ENCODE measurements around the gene ARHGEF2. TPM values are rescaled to one million over a fixed set of nuclear protein-coding genes. Genes with fewer than 3 reads are reported as not detected.

The ARHGEF2 gene
- total RNA-seq, 4 donors from 2014 or later: 13.7 to 42.1 (median 20.6) TPM

- peaks cover 42% of the 10 kb centered on the region for H3K4me1 ChIP-seq
- peak in 1 of 2 donors; percentile 53 for DNase-seq (ENCODE audit: low spot score in 2 of 2)
- peak within 1 kb of the TSS; percentile 39 for H3K27ac ChIP-seq
- H3K4me3 ChIP-seq: no peak within 1 kb of the TSS
- no peaks in the 10 kb centered on the region for H3K27me3 ChIP-seq
- TF ChIP-seq CTCF (IDR thresholded peaks at IDR 0.05): no peak
- TF ChIP-seq POLR2AphosphoS5 (IDR thresholded peaks at IDR 0.05): no peak
- TF ChIP-seq POLR2A (IDR thresholded peaks at IDR 0.05): no peak
- no peak for TF ChIP-seq EP300 (IDR thresholded peaks at IDR 0.05)
- WGBS: 51% methylated on average over 11 of the region's 11 CpGs
- no peaks in the 10 kb centered on the region for H3K9me3 ChIP-seq
- no peaks in the 10 kb centered on the region for H3K36me3 ChIP-seq
Observed at GRCh38 chr1:155940993-155941844, 37.1 kb downstream of the ARHGEF2 start, which contains the start of gene RXFP4. TSS of gene RXFP4 (plus strand) at chr1:155941638. CDS start at chr1:155941710, 72 bp downstream.

GRCh38 chr1:155940482-155940992, 37.8 kb downstream of the ARHGEF2 start:
- H3K4me1 ChIP-seq: peaks cover 42% of the 10 kb centered on the region
- H3K27me3 ChIP-seq: no peaks in the 10 kb centered on the region
- TF ChIP-seq POLR2A (IDR thresholded peaks at IDR 0.05) (no peak), EP300 (IDR thresholded peaks at IDR 0.05) (no peak), POLR2AphosphoS5 (IDR thresholded peaks at IDR 0.05) (no peak), CTCF (IDR thresholded peaks at IDR 0.05) (no peak)
- DNase-seq (ENCODE audit: low spot score in 2 of 2): no peak
- H3K9me3 ChIP-seq: no peaks in the 10 kb centered on the region
- 65% methylated on average over 4 of the region's 4 CpGs for WGBS
- H3K36me3 ChIP-seq: no peaks in the 10 kb centered on the region
- peak overlapping the region; percentile 39 for H3K27ac ChIP-seq
- H3K4me3 ChIP-seq: no peak overlapping the region

- Histone ChIP-seq H3K4me1 (peaks cover 47% of the 10 kb centered on the region), H3K27ac (no peak overlapping the region), H3K4me3 (no peak overlapping the region), H3K36me3 (no peaks in the 10 kb centered on the region), H3K27me3 (no peaks in the 10 kb centered on the region), H3K9me3 (no peaks in the 10 kb centered on the region)
- TF ChIP-seq CTCF (IDR thresholded peaks at IDR 0.05) (peak; percentile 33), POLR2A (IDR thresholded peaks at IDR 0.05) (no peak)
- 0% methylated on average over 1 of the region's 1 CpG for WGBS
- no peak for DNase-seq (ENCODE audit: low spot score in 2 of 2)
Observed at GRCh38 chr1:155938220-155938627, 40.1 kb downstream of the ARHGEF2 start.

- H3K9me3 ChIP-seq: no peaks in the 10 kb centered on the region
- H3K27ac ChIP-seq: peak overlapping the region; percentile 92
- no peak for TF ChIP-seq CTCF (IDR thresholded peaks at IDR 0.05)
- no peak for TF ChIP-seq EP300 (IDR thresholded peaks at IDR 0.05)
- TF ChIP-seq POLR2AphosphoS5 (IDR thresholded peaks at IDR 0.05): no peak
- no peak for TF ChIP-seq POLR2A (IDR thresholded peaks at IDR 0.05)
- peaks cover 9% of the 10 kb centered on the region for H3K36me3 ChIP-seq
- peaks cover 47% of the 10 kb centered on the region for H3K4me1 ChIP-seq
- H3K4me3 ChIP-seq: peak overlapping the region; percentile 70
- no peaks in the 10 kb centered on the region for H3K27me3 ChIP-seq
- 86% methylated on average over 24 of the region's 24 CpGs for WGBS
- no peak for DNase-seq (ENCODE audit: low spot score in 2 of 2)
Observed at GRCh38 chr1:155934936-155935590, 43.3 kb downstream of the ARHGEF2 start.
